HG02943 (cell line): ENCODE results near the gene LEP.

Source experiments
- ATAC-seq: cut with Tn5 transposase; IDR thresholded peaks from one replicate; pipeline ENCODE4 v1.9.1; 2021; ENCODE audit warnings: mild to moderate bottlenecking, low read depth, moderate library complexity; ENCODE audit not compliant: unreplicated experiment

Gene LEP

GRCh38 chr7:128243273-128243672 is 2.2 kb downstream of the LEP start:
- ATAC-seq, result no peak

GRCh38 chr7:128244861-128245260 is 3.8 kb downstream of the LEP start:
- ATAC-seq, result no peak

- no peak for ATAC-seq
These were observed 6.0 kb downstream of the LEP start for GRCh38 chr7:128247108-128247507.

- no peak for ATAC-seq
These were observed 6.6 kb downstream of the LEP start for GRCh38 chr7:128247640-128248194.

GRCh38 chr7:128251337-128251736 is 10.3 kb downstream of the LEP start:
- ATAC-seq, result no peak

- no peak for ATAC-seq
These were observed 12.6 kb downstream of the LEP start for GRCh38 chr7:128253701-128254100.

GRCh38 chr7:128254470-128254869 is 13.4 kb downstream of the LEP start:
- no peak for ATAC-seq

- no peak for ATAC-seq
These were observed 14.2 kb downstream of the LEP start for GRCh38 chr7:128255271-128255670.

GRCh38 chr7:128257458-128257857 is 16.4 kb downstream of the LEP start:
- ATAC-seq, result no peak

GRCh38 chr7:128259131-128260061 is 18.3 kb downstream of the LEP start:
- ATAC-seq, result no peak

GRCh38 chr7:128260069-128260795 is 19.2 kb downstream of the LEP start:
- ATAC-seq, result no peak

- no peak for ATAC-seq
These were observed 21.4 kb downstream of the LEP start for GRCh38 chr7:128262273-128263028.

- no peak for ATAC-seq
These were observed 22.3 kb downstream of the LEP start for GRCh38 chr7:128263420-128263819.

GRCh38 chr7:128264477-128264876 is 23.4 kb downstream of the LEP start:
- no peak for ATAC-seq

- no peak for ATAC-seq
These were observed 24.3 kb downstream of the LEP start for GRCh38 chr7:128265156-128265905.

GRCh38 chr7:128265906-128266300 is 24.8 kb downstream of the LEP start:
- ATAC-seq, result no peak

- no peak for ATAC-seq
These were observed 25.4 kb downstream of the LEP start for GRCh38 chr7:128266529-128266882.

- ATAC-seq, result no peak
These were observed 26.0 kb downstream of the LEP start for GRCh38 chr7:128266883-128267594.

GRCh38 chr7:128267595-128267924 is 26.5 kb downstream of the LEP start:
- ATAC-seq, result no peak

- ATAC-seq, result no peak
These were observed 27.2 kb downstream of the LEP start for GRCh38 chr7:128268233-128268632.
